PC-3 (cell line): ENCODE measurements around the gene TMEM132E. TPM values are rescaled to one million over a fixed set of nuclear protein-coding genes. Genes with fewer than 3 reads are reported as not detected.

ENCODE experiments used
- ATAC-seq: fragments of 200-7000 bp; cut with Tn5 transposase; 2 replicates; pipeline ENCODE4 v1.9.1; 2020; ENCODE audit warnings: mild to moderate bottlenecking, moderate library complexity
- BruUV-seq: library from RNA; stranded (reverse); fragments of 400-500 nt; replicated peaks from 2 replicates; lab custom pipeline; 2021; lab: Mats Ljungman, UMichigan
- CTCF ChIA-PET: fragments of 300-600 bp; sonication (Branson Sonifier 250); formaldehyde crosslinking; loops from one replicate; lab custom pipeline; 2022; ENCODE audit warnings: antibody characterized with exemption; lab: Charles Lee
- POLR2A ChIA-PET: fragments of 300-600 bp; sonication (Branson Sonifier 250); formaldehyde crosslinking; loops from one replicate; lab custom pipeline; 2022; ENCODE audit warnings: antibody characterized with exemption; ENCODE audit not compliant: unreplicated experiment; lab: Charles Lee
- DNase-seq: peaks from one replicate; pipeline ENCODE4 v3.0.0-alpha.2; 2015
- H2AFZ ChIP-seq: fragments of 300-600 bp; sonication (generic); 2 replicates; pipeline ENCODE4 v1.6.0; 2016; ENCODE audit warnings: antibody characterized with exemption, low read length
- H3F3A ChIP-seq: fragments of 300-600 bp; sonication (generic); one replicate; pipeline ENCODE4 v1.6.0; 2017; ENCODE audit warnings: antibody characterized with exemption, low read length, control low read depth, mild to moderate bottlenecking; ENCODE audit not compliant: unreplicated experiment
- H3K27ac ChIP-seq: fragments of 300-600 bp; sonication (generic); 2 replicates; pipeline ENCODE4 v1.5.1; 2016; ENCODE audit warnings: mild to moderate bottlenecking, low read length
- H3K27me3 ChIP-seq: fragments of 300-600 bp; sonication (generic); 2 replicates; pipeline ENCODE4 v1.6.1; 2016; ENCODE audit warnings: low read length, mixed read lengths
- H3K36me3 ChIP-seq: fragments of 300-600 bp; sonication (generic); 2 replicates; pipeline ENCODE4 v1.6.1; 2016; ENCODE audit warnings: low read depth, mixed run types, low read length, mixed read lengths
- H3K4me1 ChIP-seq: fragments of 300-600 bp; sonication (generic); 2 replicates; pipeline ENCODE4 v1.5.1; 2016; ENCODE audit warnings: low read length; ENCODE audit not compliant: insufficient read depth
- H3K4me2 ChIP-seq: fragments of 300-600 bp; sonication (generic); 2 replicates; pipeline ENCODE4 v1.6.0; 2016; ENCODE audit warnings: low read length
- H3K4me3 ChIP-seq: fragments of 300-600 bp; sonication (generic); 2 replicates; pipeline ENCODE4 v1.5.1; 2016; ENCODE audit warnings: mild to moderate bottlenecking, low read length, mixed read lengths
- H3K79me2 ChIP-seq: fragments of 300-600 bp; sonication (generic); 2 replicates; pipeline ENCODE4 v1.6.1; 2017; ENCODE audit warnings: low read length, mixed read lengths
- H3K9ac ChIP-seq: fragments of 300-600 bp; sonication (generic); 2 replicates; pipeline ENCODE4 v1.6.0; 2016; ENCODE audit warnings: mild to moderate bottlenecking, low read length
- H3K9me2 ChIP-seq: fragments of 300-600 bp; sonication (generic); replicated peaks from 2 replicates; pipeline ENCODE4 v1.6.1; 2016; ENCODE audit warnings: mixed run types, low read length, mixed read lengths
- H3K9me3 ChIP-seq: fragments of 300-600 bp; sonication (generic); 2 replicates; pipeline ENCODE4 v1.6.1; 2016; ENCODE audit warnings: low read length, mixed read lengths
- H4K20me1 ChIP-seq: fragments of 300-600 bp; sonication (generic); 2 replicates; pipeline ENCODE4 v1.6.1; 2016; ENCODE audit warnings: low read length, mixed read lengths
- CTCF ChIP-seq: fragments of 300-600 bp; sonication (generic); conservative IDR thresholded peaks from 2 replicates; pipeline ENCODE4 v1.5.1; 2017; ENCODE audit warnings: antibody characterized with exemption, low read depth, mild to moderate bottlenecking, low read length
- EZH2 ChIP-seq: fragments of 300-600 bp; sonication (generic); IDR thresholded peaks from one replicate; pipeline ENCODE4 v1.6.1; 2017; ENCODE audit warnings: antibody characterized with exemption, mild to moderate bottlenecking, low read length; ENCODE audit not compliant: unreplicated experiment
- EZH2phosphoT487 ChIP-seq: fragments of 300-600 bp; sonication (generic); IDR thresholded peaks from 2 replicates; pipeline ENCODE4 v1.6.1; 2018; ENCODE audit warnings: mild to moderate bottlenecking, antibody characterized with exemption, low read length, borderline replicate concordance
- intact Hi-C: fragments of 100-400 bp; cut with micrococcal nuclease; formaldehyde crosslinking; loops from 2 replicates; pipeline ENCODE4 v1.9.0; 2023
- total RNA-seq: library from RNA; depleted of rRNA; stranded (reverse); fragments of >200 nt; gene quantifications from 2 replicates; pipeline ENCODE4 v1.2.3, GENCODE V29; 2014

TMEM132E gene
- total RNA-seq, 1 experiment from 2014 or later, result not detected

GRCh38 chr17:34647511-34647910, 68.1 kb downstream of the TMEM132E start:
- TF ChIP-seq EZH2 (no peak), CTCF (no peak), EZH2phosphoT487 (no peak)
- ChIA-PET POLR2A (no interaction called here), CTCF (no interaction called here)
- Histone ChIP-seq H3K4me3 (no peak overlapping the region), H3K9ac (no peak overlapping the region), H3K27me3 (0 out of 2 replicates have a peak, but pooled peaks cover 24% of the 10 kb centered on the region), H3K9me2 (no peaks in the 10 kb centered on the region), H3K9me3 (no peaks in the 10 kb centered on the region), H2AFZ (no peak overlapping the region), H3K36me3 (no peaks in the 10 kb centered on the region), H4K20me1 (no peaks in the 10 kb centered on the region), H3K27ac (no peak overlapping the region), H3K79me2 (no peaks in the 10 kb centered on the region), H3K4me1 (no peaks in the 10 kb centered on the region), H3F3A (no peaks in the 10 kb centered on the region), H3K4me2 (no peak overlapping the region)
- no TSS peak for BruUV-seq
- ATAC-seq, result no peak
- no peak for DNase-seq
- intact Hi-C loops, result no loop called here

- DNase-seq, result no peak
- Histone ChIP-seq H3K9me3 (no peaks in the 10 kb centered on the region), H3K27me3 (0 out of 2 replicates have a peak, but pooled peaks cover 15% of the 10 kb centered on the region), H3K4me2 (no peak overlapping the region), H4K20me1 (no peaks in the 10 kb centered on the region), H3K36me3 (no peaks in the 10 kb centered on the region), H3K79me2 (no peaks in the 10 kb centered on the region), H3K4me3 (no peak overlapping the region), H3K9me2 (no peaks in the 10 kb centered on the region), H3K4me1 (no peaks in the 10 kb centered on the region), H3K27ac (no peak overlapping the region), H2AFZ (no peak overlapping the region), H3F3A (no peaks in the 10 kb centered on the region), H3K9ac (no peak overlapping the region)
- ChIA-PET POLR2A (no interaction called here), CTCF (no interaction called here)
- intact Hi-C loops, result no loop called here
- ATAC-seq, result no peak
- BruUV-seq, result no TSS peak
- TF ChIP-seq EZH2 (no peak), CTCF (no peak), EZH2phosphoT487 (no peak)
These were observed 70.8 kb downstream of the TMEM132E start for GRCh38 chr17:34650051-34650750.

- ChIA-PET CTCF (no interaction called here), POLR2A (no interaction called here)
- no peak for DNase-seq
- Histone ChIP-seq H3K27me3 (0 out of 2 replicates have a peak, but pooled peaks cover 14% of the 10 kb centered on the region), H3F3A (no peaks in the 10 kb centered on the region), H3K9me2 (no peaks in the 10 kb centered on the region), H3K27ac (no peak overlapping the region), H3K9ac (no peak overlapping the region), H3K4me2 (no peak overlapping the region), H4K20me1 (no peaks in the 10 kb centered on the region), H3K4me3 (no peak overlapping the region), H2AFZ (no peak overlapping the region), H3K4me1 (no peaks in the 10 kb centered on the region), H3K79me2 (no peaks in the 10 kb centered on the region), H3K36me3 (no peaks in the 10 kb centered on the region), H3K9me3 (no peaks in the 10 kb centered on the region)
- intact Hi-C loops, result no loop called here
- no TSS peak for BruUV-seq
- ATAC-seq, result no peak
- no peak for TF ChIP-seq EZH2
- no peak for TF ChIP-seq EZH2phosphoT487
- TF ChIP-seq CTCF, result no peak
These were observed 72.0 kb downstream of the TMEM132E start for GRCh38 chr17:34651402-34651811.
